Stomach (tissue), 4 donors: ENCODE measurements around the gene RALGDS.

Experiments used
- POLR2A ChIP-seq, 4 donors: fragments of 450-650 bp; IDR thresholded peaks; one replicate each; pipeline ENCODE4 v1.6.1; 2016; ENCODE audit warnings: antibody characterized with exemption in 4 of 4, control low read depth in 2 of 4, mild to moderate bottlenecking in 1 of 4, moderate library complexity in 1 of 4
- POLR2AphosphoS5 ChIP-seq, 3 donors: sonication (generic); formaldehyde crosslinking; IDR thresholded peaks; one replicate each; pipeline ENCODE4 v1.6.1; 2016; ENCODE audit warnings: antibody characterized with exemption in 3 of 3

DNA sequence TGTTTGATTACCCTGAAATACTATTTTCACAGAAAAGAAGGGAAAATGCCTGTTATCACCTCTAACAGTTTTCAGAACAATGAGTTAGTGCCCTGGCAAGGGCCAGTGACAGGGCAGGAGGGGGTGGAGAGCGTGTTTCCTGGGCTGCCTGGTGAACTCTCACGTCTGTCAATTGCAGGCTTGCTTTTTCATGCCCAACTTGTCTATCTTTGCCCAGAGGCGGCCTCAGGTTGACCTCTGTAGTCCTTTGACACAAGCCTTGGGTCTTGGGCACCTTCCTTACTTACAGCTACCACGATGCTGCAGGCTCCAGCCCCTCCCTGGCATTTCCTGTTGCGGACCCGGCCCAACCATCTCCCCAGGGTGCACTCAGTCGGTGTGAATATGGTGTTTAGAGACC, 61.4 kb downstream of the RALGDS start:
- no peak for TF ChIP-seq POLR2A (IDR thresholded peaks at IDR 0.05)
- TF ChIP-seq POLR2AphosphoS5 (IDR thresholded peaks at IDR 0.05), result no peak
